Hepatocyte (in vitro differentiated cells): ENCODE measurements around the gene TUBB2B.
"Not testable (repeated sequence)": the region's sequence is repeated elsewhere in the genome, so short reads cannot be mapped to it uniquely, and the experiment has no call there.

Source experiments
- EZH2 ChIP-seq: fragments of 200-600 bp; sonication (generic); IDR thresholded peaks from 2 replicates; pipeline ENCODE4 v1.6.1; 2016; ENCODE audit warnings: antibody characterized with exemption, mild to moderate bottlenecking, borderline replicate concordance
- TF ChIP-seq, protein P1 (sequence below): fragments of 200-600 bp; sonication (generic); IDR thresholded peaks from 2 replicates; pipeline ENCODE4 v1.5.1; 2016; ENCODE audit warnings: antibody characterized with exemption, mild to moderate bottlenecking; ENCODE audit not compliant: poor library complexity

DNA sequence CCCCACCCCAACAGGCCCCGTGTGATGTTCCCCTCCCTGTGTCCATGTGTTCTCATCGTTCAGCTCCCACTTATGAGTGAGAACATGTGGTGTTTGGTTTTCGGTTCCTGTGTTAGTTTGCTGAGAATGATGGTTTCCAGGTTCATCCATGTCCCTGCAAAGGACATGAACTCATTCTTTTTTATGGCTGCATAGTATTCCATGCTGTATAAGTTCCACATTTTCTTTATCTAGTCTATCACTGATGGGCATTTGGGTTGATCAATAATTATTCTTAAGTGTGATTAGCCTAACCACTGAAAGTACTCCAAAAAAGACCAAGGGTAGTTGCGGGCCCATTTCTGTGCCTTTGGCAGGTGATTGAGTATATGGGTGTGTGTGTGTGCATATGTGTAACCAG lies 14.3 kb upstream of the TUBB2B start:
- TF ChIP-seq, protein P1, sequence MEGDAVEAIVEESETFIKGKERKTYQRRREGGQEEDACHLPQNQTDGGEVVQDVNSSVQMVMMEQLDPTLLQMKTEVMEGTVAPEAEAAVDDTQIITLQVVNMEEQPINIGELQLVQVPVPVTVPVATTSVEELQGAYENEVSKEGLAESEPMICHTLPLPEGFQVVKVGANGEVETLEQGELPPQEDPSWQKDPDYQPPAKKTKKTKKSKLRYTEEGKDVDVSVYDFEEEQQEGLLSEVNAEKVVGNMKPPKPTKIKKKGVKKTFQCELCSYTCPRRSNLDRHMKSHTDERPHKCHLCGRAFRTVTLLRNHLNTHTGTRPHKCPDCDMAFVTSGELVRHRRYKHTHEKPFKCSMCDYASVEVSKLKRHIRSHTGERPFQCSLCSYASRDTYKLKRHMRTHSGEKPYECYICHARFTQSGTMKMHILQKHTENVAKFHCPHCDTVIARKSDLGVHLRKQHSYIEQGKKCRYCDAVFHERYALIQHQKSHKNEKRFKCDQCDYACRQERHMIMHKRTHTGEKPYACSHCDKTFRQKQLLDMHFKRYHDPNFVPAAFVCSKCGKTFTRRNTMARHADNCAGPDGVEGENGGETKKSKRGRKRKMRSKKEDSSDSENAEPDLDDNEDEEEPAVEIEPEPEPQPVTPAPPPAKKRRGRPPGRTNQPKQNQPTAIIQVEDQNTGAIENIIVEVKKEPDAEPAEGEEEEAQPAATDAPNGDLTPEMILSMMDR, result not testable (repeated sequence)
- TF ChIP-seq EZH2, result not testable (repeated sequence)
